ENCODE results near the gene ZNF319.
A peak's percentile ranks its signal among the peaks of the same experiment; 100 is the strongest.

DNA sequence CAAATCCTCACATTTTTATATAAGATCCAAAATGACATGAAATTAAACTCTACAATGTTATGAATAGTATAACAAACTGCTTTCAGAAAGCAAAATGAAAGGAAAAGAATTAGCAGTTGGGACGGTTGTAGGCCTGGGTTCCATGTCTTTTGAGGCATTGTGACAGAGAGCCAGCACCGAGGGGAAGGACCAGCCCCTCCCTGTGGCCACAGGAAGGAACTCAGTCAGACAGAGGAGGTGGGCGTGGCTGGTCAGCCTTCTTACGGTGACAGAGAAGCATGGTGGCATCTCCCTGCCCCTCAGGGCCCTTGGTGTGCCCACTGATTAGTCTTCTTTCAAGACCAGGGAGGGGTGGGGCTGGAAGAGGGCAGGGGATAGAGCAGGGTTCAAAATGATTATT is 5.7 kb downstream of the ZNF319 start:
- TF ChIP-seq, protein P1, sequence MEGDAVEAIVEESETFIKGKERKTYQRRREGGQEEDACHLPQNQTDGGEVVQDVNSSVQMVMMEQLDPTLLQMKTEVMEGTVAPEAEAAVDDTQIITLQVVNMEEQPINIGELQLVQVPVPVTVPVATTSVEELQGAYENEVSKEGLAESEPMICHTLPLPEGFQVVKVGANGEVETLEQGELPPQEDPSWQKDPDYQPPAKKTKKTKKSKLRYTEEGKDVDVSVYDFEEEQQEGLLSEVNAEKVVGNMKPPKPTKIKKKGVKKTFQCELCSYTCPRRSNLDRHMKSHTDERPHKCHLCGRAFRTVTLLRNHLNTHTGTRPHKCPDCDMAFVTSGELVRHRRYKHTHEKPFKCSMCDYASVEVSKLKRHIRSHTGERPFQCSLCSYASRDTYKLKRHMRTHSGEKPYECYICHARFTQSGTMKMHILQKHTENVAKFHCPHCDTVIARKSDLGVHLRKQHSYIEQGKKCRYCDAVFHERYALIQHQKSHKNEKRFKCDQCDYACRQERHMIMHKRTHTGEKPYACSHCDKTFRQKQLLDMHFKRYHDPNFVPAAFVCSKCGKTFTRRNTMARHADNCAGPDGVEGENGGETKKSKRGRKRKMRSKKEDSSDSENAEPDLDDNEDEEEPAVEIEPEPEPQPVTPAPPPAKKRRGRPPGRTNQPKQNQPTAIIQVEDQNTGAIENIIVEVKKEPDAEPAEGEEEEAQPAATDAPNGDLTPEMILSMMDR (IDR thresholded peaks at IDR 0.05): peak in 4 of 6 experiments; percentile 16 to 35 (median 32)
- no peak for TF ChIP-seq POLR2A (IDR thresholded peaks at IDR 0.05)

Measured in Peyer's patch (tissue), 4 donors.